OCI-LY1 (cell line): ENCODE results near the gene SPAG6.

Source experiments
- H2AFZ ChIP-seq: fragments of 200-600 bp; sonication (generic), shearing (Covaris generic); 2 replicates; pipeline ENCODE4 v1.6.0; 2014; ENCODE audit warnings: antibody characterized with exemption, mild to moderate bottlenecking, low read length
- H3F3A ChIP-seq: fragments of 200-600 bp; sonication (generic), shearing (Covaris generic); 2 replicates; pipeline ENCODE4 v1.6.0; 2014; ENCODE audit warnings: mild to moderate bottlenecking, antibody characterized with exemption, low read length, moderate library complexity; ENCODE audit not compliant: insufficient read depth
- H3K27ac ChIP-seq: fragments of 200-600 bp; sonication (generic); 2 replicates; pipeline ENCODE4 v1.5.1; 2014; ENCODE audit warnings: low read length, mixed run types, mild to moderate bottlenecking, low read depth; ENCODE audit not compliant: poor library complexity, severe bottlenecking
- H3K27me3 ChIP-seq: fragments of 200-600 bp; sonication (generic); 2 replicates; pipeline ENCODE4 v1.6.0; 2014; ENCODE audit warnings: antibody characterized with exemption, mild to moderate bottlenecking, low read length, moderate library complexity; ENCODE audit not compliant: insufficient read depth
- H3K36me3 ChIP-seq: fragments of 200-600 bp; sonication (generic); 2 replicates; pipeline ENCODE4 v1.6.1; 2014; ENCODE audit warnings: mild to moderate bottlenecking, antibody characterized with exemption, low read length, moderate library complexity, mixed read lengths; ENCODE audit not compliant: insufficient read depth
- H3K4me1 ChIP-seq: fragments of 200-600 bp; sonication (generic); 2 replicates; pipeline ENCODE4 v1.5.1; 2014; ENCODE audit warnings: mild to moderate bottlenecking, low read length, moderate library complexity; ENCODE audit not compliant: insufficient read depth, severe bottlenecking
- H3K4me2 ChIP-seq: fragments of 200-600 bp; sonication (generic), shearing (Covaris generic); 2 replicates; pipeline ENCODE4 v1.6.1; 2014; ENCODE audit warnings: low read length
- H3K4me3 ChIP-seq: fragments of 200-600 bp; sonication (generic); 2 replicates; pipeline ENCODE4 v1.5.1; 2014; ENCODE audit warnings: low read length, low read depth, mild to moderate bottlenecking, mixed read lengths; ENCODE audit not compliant: poor library complexity, severe bottlenecking
- H3K79me2 ChIP-seq: fragments of 200-600 bp; shearing (Covaris generic); 2 replicates; pipeline ENCODE4 v1.6.1; 2016; ENCODE audit warnings: mixed run types, low read length, mixed read lengths; ENCODE audit not compliant: insufficient read depth
- H3K9ac ChIP-seq: fragments of 200-600 bp; sonication (generic), shearing (Covaris generic); 2 replicates; pipeline ENCODE4 v1.6.1; 2014; ENCODE audit warnings: mild to moderate bottlenecking, low read length, mixed read lengths
- H3K9me2 ChIP-seq: fragments of 200-600 bp; sonication (generic), shearing (Covaris generic); 2 replicates; pipeline ENCODE4 v1.6.1; 2014; ENCODE audit warnings: low read depth, mild to moderate bottlenecking, low read length, mixed read lengths
- H3K9me3 ChIP-seq: fragments of 200-600 bp; shearing (Covaris generic); 2 replicates; pipeline ENCODE4 v1.6.1; 2014; ENCODE audit warnings: low read length, mixed read lengths
- H4K20me1 ChIP-seq: fragments of 200-600 bp; sonication (generic), shearing (Covaris generic); 2 replicates; pipeline ENCODE4 v1.6.0; 2016; ENCODE audit warnings: mild to moderate bottlenecking, low read length; ENCODE audit not compliant: insufficient read depth
- EZH2 ChIP-seq: fragments of 200-600 bp; sonication (generic), shearing (Covaris generic); IDR thresholded peaks from 2 replicates; pipeline ENCODE4 v1.8.0; 2017; ENCODE audit warnings: borderline replicate concordance, mixed run types, mild to moderate bottlenecking, antibody characterized with exemption, low read length, moderate library complexity, mixed read lengths
- TF ChIP-seq, protein P1 (sequence below): fragments of 200-600 bp; sonication (generic), shearing (Covaris generic); IDR thresholded peaks from 2 replicates; pipeline ENCODE4 v1.5.1; 2017; ENCODE audit warnings: mild to moderate bottlenecking, antibody characterized with exemption, low read length, moderate library complexity, mixed read lengths

The SPAG6 gene

DNA sequence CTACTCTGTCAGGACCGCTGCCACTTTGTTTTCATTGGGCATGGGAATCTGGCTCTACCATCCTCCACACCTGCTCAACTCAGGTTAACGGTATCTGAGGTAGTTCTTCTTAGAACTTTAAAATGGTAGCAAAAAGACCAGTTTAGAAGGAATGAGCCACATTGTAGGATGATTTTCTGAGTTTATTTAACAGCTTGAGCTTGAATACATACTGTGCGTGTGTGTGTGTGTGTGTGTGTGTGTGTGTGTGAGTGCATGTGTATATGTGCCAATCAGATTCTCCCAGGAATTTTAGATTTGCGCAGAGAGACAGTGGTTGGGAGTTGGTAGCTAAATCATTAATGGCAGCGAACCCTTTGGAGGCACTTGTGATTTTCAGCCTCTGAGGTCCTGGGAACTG lies 81.4 kb downstream of the SPAG6 start:
- Histone ChIP-seq H3K9ac (no peak overlapping the region), H3K36me3 (no peaks in the 10 kb centered on the region), H3F3A (no peaks in the 10 kb centered on the region), H2AFZ (no peak overlapping the region), H4K20me1 (no peaks in the 10 kb centered on the region), H3K4me3 (no peak overlapping the region), H3K4me1 (no peaks in the 10 kb centered on the region), H3K27me3 (no peaks in the 10 kb centered on the region; the same call in 1 of the 2 replicates), H3K9me3 (no peaks in the 10 kb centered on the region), H3K4me2 (no peak overlapping the region), H3K27ac (no peak overlapping the region), H3K79me2 (no peaks in the 10 kb centered on the region), H3K9me2 (no peaks in the 10 kb centered on the region)
- no peak for TF ChIP-seq EZH2
- TF ChIP-seq, protein P1, sequence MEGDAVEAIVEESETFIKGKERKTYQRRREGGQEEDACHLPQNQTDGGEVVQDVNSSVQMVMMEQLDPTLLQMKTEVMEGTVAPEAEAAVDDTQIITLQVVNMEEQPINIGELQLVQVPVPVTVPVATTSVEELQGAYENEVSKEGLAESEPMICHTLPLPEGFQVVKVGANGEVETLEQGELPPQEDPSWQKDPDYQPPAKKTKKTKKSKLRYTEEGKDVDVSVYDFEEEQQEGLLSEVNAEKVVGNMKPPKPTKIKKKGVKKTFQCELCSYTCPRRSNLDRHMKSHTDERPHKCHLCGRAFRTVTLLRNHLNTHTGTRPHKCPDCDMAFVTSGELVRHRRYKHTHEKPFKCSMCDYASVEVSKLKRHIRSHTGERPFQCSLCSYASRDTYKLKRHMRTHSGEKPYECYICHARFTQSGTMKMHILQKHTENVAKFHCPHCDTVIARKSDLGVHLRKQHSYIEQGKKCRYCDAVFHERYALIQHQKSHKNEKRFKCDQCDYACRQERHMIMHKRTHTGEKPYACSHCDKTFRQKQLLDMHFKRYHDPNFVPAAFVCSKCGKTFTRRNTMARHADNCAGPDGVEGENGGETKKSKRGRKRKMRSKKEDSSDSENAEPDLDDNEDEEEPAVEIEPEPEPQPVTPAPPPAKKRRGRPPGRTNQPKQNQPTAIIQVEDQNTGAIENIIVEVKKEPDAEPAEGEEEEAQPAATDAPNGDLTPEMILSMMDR: no peak

DNA sequence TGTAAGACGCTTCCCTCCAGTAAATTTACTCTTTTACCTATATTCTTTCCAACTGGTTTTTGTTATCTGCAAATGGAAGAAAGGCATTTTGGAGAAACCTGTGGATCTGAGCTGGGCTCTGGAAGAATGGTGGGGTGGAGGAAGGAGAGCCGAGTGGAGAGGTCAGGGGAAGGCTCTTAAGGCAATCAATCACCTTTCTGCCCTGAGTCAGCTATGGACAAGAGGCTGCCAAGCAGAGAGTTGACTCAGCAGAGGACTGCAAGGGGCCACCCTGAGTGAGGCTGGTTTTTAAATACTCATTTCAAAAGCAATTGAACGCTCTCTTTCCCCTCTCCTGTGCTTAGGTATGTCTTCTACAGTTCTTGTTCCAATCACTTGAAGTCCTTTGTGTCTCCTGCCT lies 81.8 kb downstream of the SPAG6 start:
- no peak overlapping the region for H3K27ac ChIP-seq
- no peaks in the 10 kb centered on the region for H3K9me2 ChIP-seq
- H3K4me1 ChIP-seq: no peaks in the 10 kb centered on the region
- no peak overlapping the region for H3K4me2 ChIP-seq
- H3K27me3 ChIP-seq: no peaks in the 10 kb centered on the region; the same call in 1 of the 2 replicates
- H2AFZ ChIP-seq: no peak overlapping the region
- no peaks in the 10 kb centered on the region for H3K9me3 ChIP-seq
- H4K20me1 ChIP-seq: no peaks in the 10 kb centered on the region
- H3K9ac ChIP-seq: no peak overlapping the region
- no peaks in the 10 kb centered on the region for H3K36me3 ChIP-seq
- no peak overlapping the region for H3K4me3 ChIP-seq
- H3F3A ChIP-seq: no peaks in the 10 kb centered on the region
- H3K79me2 ChIP-seq: no peaks in the 10 kb centered on the region
- TF ChIP-seq EZH2: no peak
- TF ChIP-seq, protein P1: no peak

DNA sequence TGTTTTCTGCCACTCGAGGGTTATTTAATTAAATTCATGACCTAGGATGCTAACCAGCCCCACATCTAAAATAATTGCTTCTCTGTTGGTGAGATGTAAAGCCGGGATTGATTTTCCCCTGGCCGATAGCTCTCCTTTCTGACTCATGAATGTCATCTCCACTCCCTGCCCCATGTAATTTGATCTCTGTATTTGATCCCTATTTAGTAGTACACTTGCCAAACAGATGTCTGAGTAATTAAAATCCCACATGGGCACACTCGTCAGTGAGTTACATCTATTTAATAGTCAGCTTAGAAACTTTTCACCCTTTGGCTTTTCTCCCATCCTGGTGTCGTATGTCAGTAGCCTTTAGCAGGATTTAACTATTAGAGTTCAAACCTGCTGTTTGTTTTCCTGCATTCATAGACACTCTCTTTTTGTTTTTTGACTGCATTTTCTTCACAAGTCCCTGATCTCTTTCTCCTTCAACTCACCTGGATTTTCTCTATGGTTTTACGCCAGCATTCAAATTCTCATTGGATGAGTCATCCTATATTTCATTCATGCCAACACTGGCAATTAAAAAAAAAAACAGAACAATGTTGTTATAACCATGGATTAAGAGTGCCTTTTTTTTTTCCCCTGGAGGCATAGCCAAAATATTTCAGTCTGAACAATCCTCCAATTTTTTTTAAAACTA lies 82.7 kb downstream of the SPAG6 start:
- no peak overlapping the region for H3K9ac ChIP-seq
- no peak overlapping the region for H3K27ac ChIP-seq
- no peak for TF ChIP-seq EZH2
- TF ChIP-seq, protein P1: no peak
- no peaks in the 10 kb centered on the region for H3K9me2 ChIP-seq
- no peaks in the 10 kb centered on the region for H3K4me1 ChIP-seq
- no peaks in the 10 kb centered on the region; the same call in 1 of the 2 replicates for H3K27me3 ChIP-seq
- no peaks in the 10 kb centered on the region for H4K20me1 ChIP-seq
- H3F3A ChIP-seq: no peaks in the 10 kb centered on the region
- no peak overlapping the region for H3K4me2 ChIP-seq
- H3K36me3 ChIP-seq: no peaks in the 10 kb centered on the region
- H3K79me2 ChIP-seq: no peaks in the 10 kb centered on the region
- H3K4me3 ChIP-seq: no peak overlapping the region
- H3K9me3 ChIP-seq: no peaks in the 10 kb centered on the region
- H2AFZ ChIP-seq: no peak overlapping the region
